Tibial artery (tissue), 4 donors: Measurements from ENCODE around the gene IQCH.

ENCODE experiments used
- DNase-seq, 2 donors: peaks; one replicate each; pipeline ENCODE4 v3.0.0-alpha.2; 2019
- H3K27ac ChIP-seq, 2 donors: fragments of 200-600 bp; sonication (generic) in 1 of 2; 1 replicate in 1 of 2; 2 replicates in 1 of 2; pipeline ENCODE4 v1.5.1; 2018 to 2019; ENCODE audit warnings: mild to moderate bottlenecking in 1 of 2
- H3K27me3 ChIP-seq, 2 donors: fragments of 200-600 bp; sonication (generic) in 1 of 2; one replicate each; pipeline versions ENCODE4 v1.5.1 to v1.6.0; 2016 to 2019
- H3K36me3 ChIP-seq, 3 donors: fragments of 200-600 bp; sonication (generic) in 2 of 3; one replicate each; pipeline ENCODE4 v1.5.1; 2016 to 2019; ENCODE audit warnings: mild to moderate bottlenecking in 2 of 3
- H3K4me1 ChIP-seq, 4 donors: fragments of 200-600 bp; sonication (generic) in 2 of 4; 1 replicate in 3 of 4; 2 replicates in 1 of 4; pipeline ENCODE4 v1.5.1; 2016 to 2019
- H3K4me3 ChIP-seq, 2 donors: fragments of 200-600 bp; sonication (generic) in 1 of 2; 1 replicate in 1 of 2; 2 replicates in 1 of 2; pipeline ENCODE4 v1.5.1; 2018 to 2019; ENCODE audit warnings: mild to moderate bottlenecking in 2 of 2
- H3K9me3 ChIP-seq, 3 donors: fragments of 200-600 bp; sonication (generic) in 1 of 3; one replicate each; pipeline ENCODE4 v1.5.1; 2016 to 2019
- intact Hi-C: fragments of 100-400 bp; cut with DNase I; formaldehyde crosslinking; loops from one replicate; pipeline ENCODE4 v1.15.0; 2023; ENCODE audit warnings: low total_unique reads
- TF ChIP-seq, protein P1 (sequence below), 2 experiments: fragments of 200-600 bp in 1 of 2; fragments of 450-650 bp in 1 of 2; IDR thresholded peaks; one replicate each; pipeline ENCODE4 v1.5.1; 2017 to 2019; ENCODE audit warnings: antibody characterized with exemption in 2 of 2, mild to moderate bottlenecking in 1 of 2, moderate library complexity in 1 of 2

Gene IQCH

DNA sequence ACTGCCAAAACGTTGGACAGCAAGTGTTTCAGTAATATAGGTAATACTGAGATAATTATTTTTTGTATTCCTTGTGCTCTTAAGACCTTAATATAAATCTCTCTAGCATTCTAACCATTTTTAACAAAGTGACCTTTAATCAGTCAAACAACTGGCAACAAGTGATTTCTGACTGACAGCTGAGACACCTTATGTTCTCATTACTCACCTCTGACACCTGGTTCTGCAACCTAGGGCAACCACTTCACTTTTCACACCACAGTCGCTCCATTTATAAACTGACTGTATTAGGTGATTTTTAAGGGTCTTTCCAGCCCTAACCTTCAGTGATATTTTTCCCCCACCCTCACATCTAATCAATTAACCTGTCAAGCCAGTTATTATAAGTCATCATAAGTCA lies 205.9 kb downstream of the IQCH start:
- intact Hi-C loops, result no loop called here
- Histone ChIP-seq H3K27me3 (no peaks in the 10 kb centered on the region), H3K4me1 (peaks cover 0 to 8% (median 2%) of the 10 kb centered on the region in 4 donors), H3K27ac (no peak overlapping the region), H3K4me3 (no peak overlapping the region), H3K9me3 (no peaks in the 10 kb centered on the region), H3K36me3 (peaks cover 0 to 5% (median 0%) of the 10 kb centered on the region in 3 donors)
- TF ChIP-seq, protein P1, sequence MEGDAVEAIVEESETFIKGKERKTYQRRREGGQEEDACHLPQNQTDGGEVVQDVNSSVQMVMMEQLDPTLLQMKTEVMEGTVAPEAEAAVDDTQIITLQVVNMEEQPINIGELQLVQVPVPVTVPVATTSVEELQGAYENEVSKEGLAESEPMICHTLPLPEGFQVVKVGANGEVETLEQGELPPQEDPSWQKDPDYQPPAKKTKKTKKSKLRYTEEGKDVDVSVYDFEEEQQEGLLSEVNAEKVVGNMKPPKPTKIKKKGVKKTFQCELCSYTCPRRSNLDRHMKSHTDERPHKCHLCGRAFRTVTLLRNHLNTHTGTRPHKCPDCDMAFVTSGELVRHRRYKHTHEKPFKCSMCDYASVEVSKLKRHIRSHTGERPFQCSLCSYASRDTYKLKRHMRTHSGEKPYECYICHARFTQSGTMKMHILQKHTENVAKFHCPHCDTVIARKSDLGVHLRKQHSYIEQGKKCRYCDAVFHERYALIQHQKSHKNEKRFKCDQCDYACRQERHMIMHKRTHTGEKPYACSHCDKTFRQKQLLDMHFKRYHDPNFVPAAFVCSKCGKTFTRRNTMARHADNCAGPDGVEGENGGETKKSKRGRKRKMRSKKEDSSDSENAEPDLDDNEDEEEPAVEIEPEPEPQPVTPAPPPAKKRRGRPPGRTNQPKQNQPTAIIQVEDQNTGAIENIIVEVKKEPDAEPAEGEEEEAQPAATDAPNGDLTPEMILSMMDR (IDR thresholded peaks at IDR 0.05), result no peak
- DNase-seq, result no peak

DNA sequence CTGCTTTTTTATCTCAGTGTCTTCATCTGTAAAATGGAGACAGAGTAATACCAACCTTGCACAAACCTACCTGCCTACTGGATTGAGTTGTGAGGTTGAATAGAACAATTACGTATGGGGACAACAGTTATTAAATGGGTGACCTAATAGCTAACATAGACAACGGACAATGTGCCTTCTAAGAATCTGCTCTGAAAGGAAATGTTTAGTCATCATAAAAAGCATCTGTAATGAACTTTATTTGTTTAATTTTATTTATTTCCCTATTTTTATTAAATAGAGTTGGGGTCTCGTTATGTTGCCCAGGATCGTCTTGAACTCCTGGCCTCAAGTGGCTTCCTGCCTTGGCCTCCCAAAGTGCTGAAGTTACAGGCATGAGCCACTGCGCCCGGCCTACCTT lies 207.1 kb downstream of the IQCH start:
- H3K4me1 ChIP-seq, result peaks cover 0 to 7% (median 2%) of the 10 kb centered on the region in 4 donors
- no peaks in the 10 kb centered on the region for H3K9me3 ChIP-seq
- no peak overlapping the region for H3K4me3 ChIP-seq
- intact Hi-C loops, result no loop called here
- no peak for DNase-seq
- no peaks in the 10 kb centered on the region for H3K27me3 ChIP-seq
- H3K36me3 ChIP-seq, result peaks cover 0 to 5% (median 0%) of the 10 kb centered on the region in 3 donors
- no peak overlapping the region for H3K27ac ChIP-seq
- TF ChIP-seq, protein P1 (IDR thresholded peaks at IDR 0.05), result no peak

DNA sequence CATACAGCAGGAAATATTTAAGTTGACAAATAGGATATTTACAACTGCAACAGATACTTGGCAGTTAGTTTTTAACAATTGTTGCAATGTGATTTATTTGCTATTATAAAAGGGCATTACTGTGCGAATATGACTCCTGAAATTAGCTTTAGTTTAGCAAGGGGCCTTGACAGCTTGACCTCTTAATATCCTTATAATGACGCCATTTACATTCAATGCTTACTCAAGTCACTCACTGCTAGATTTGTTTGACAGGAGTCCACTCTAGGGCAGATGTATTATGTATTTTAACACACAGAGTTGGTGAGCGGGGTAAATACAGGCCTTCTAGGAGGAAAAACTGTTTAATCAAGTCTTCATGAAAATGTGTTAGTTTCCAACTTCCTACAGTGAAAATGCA lies 208.3 kb downstream of the IQCH start:
- H3K4me1 ChIP-seq, result no peaks in the 10 kb centered on the region
- intact Hi-C loops, result no loop called here
- H3K36me3 ChIP-seq, result peaks cover 0 to 5% (median 0%) of the 10 kb centered on the region in 3 donors
- no peaks in the 10 kb centered on the region for H3K9me3 ChIP-seq
- no peak for DNase-seq
- H3K27me3 ChIP-seq, result no peaks in the 10 kb centered on the region
- no peak overlapping the region for H3K27ac ChIP-seq
- H3K4me3 ChIP-seq, result no peak overlapping the region
- TF ChIP-seq, protein P1 (IDR thresholded peaks at IDR 0.05), result no peak

DNA sequence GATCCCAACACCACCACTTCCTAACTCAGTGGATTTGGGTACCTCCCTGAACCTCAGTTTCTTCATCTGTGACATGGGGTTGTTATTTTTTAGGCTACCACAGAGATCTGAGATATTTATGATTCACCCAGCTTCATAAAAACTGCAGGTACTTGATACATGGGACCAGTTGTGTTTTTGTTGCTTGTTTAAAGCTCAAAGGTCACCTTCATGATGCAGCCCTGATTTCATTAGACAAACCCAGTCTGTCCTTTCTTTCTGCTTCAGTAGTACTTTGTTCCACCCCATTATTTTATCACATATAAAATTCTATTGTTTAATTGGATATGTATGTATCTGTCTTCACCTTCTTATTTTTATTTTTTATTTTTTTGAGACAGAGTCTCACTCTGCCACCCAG lies 208.9 kb downstream of the IQCH start:
- Histone ChIP-seq H3K4me1 (no peaks in the 10 kb centered on the region), H3K36me3 (peaks cover 0 to 5% (median 0%) of the 10 kb centered on the region in 3 donors), H3K9me3 (no peaks in the 10 kb centered on the region), H3K27me3 (no peaks in the 10 kb centered on the region), H3K27ac (no peak overlapping the region), H3K4me3 (no peak overlapping the region)
- intact Hi-C loops, result no loop called here
- DNase-seq, result no peak
- TF ChIP-seq, protein P1 (IDR thresholded peaks at IDR 0.05), result no peak

DNA sequence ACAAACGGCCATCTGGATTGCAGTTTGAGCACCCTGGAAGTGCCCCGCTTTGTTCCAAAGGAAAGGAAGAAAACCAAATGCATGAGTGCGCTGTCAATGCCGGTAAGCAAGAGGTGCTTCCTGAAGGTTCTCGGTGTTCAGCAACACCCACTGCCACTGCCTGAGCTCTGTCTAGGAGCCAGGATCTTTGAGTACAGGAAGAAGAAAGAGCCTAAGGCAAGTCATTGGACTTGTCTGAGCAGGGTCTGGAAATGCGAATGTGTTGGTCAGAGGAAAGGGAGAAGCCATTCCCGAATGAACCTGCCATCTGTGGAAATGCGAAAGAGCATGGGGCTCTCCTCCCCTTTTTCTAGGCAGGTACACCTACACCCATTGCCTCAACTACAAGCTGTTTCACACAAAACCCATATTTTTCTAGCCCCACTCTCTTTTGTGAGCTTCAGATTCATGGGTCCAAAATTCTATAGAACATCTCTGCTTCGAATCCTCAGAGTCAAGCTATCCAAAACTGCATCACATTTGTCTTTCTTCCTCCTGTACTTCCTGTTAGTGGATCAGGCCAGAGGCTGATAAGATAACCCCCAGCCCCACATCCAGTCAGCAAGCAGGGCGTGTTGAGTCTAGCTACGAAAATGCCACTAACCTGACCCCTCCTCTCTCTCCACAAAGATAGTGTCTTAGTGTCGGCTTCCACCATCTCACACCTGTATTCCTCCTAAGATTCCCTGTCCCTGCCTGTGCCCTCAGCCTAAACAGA lies 210.8 kb downstream of the IQCH start:
- intact Hi-C loops, result no loop called here
- Histone ChIP-seq H3K4me1 (no peaks in the 10 kb centered on the region), H3K36me3 (no peaks in the 10 kb centered on the region), H3K27me3 (no peaks in the 10 kb centered on the region), H3K4me3 (no peak overlapping the region), H3K27ac (no peak overlapping the region), H3K9me3 (no peaks in the 10 kb centered on the region)
- TF ChIP-seq, protein P1 (IDR thresholded peaks at IDR 0.05), result no peak
- DNase-seq, result no peak
